ENCODE results near the gene SLC25A20.
"Not testable (repeated sequence)": the region's sequence is repeated elsewhere in the genome, so short reads cannot be mapped to it uniquely, and the experiment has no call there.

The SLC25A20 gene

GRCh38 chr3:48918388-48919214 lies 19.9 kb upstream of the SLC25A20 start, which contains the start of gene ARIH2:
Gene ARIH2, plus strand, starts transcription at chr3:48918842. Its CDS starts 8,717 bp downstream, at chr3:48927559.
- Histone ChIP-seq H3K4me3 (peak within 1 kb of the TSS; percentile 75 to 96 (median 88)), H3K9ac (peak within 1 kb of the TSS; percentile 88 to 99 (median 96)), H3K9me3 (replicated peaks in 1 of 11) (no peaks in the 10 kb centered on the region), H3K4me1 (peaks cover 23 to 38% (median 29%) of the 10 kb centered on the region in 10 experiments), H3K27ac (peak within 1 kb of the TSS; percentile 84 to 98 (median 96)), H4K20me1 (peaks cover 26 to 48% (median 39%) of the 10 kb centered on the region in 11 experiments; a peak in 20 of 22 replicates), H3K4me2 (peak within 1 kb of the TSS; percentile 65 to 94 (median 84)), H3K36me3 (peaks cover 20 to 24% (median 22%) of the 10 kb centered on the region in 11 experiments), H3K27me3 (no peaks in the 10 kb centered on the region)
- TF ChIP-seq Cebpa-rat (IDR thresholded peaks at IDR 0.05), result peak in 4 of 11 experiments; percentile 43 to 72 (median 44); a peak in 3 of 22 replicates

GRCh38 chr3:48915296-48915695 lies 16.6 kb upstream of the SLC25A20 start:
- peaks cover 4 to 15% (median 8%) of the 10 kb centered on the region in 11 experiments; a peak in 19 of 22 replicates for H4K20me1 ChIP-seq
- H3K9me3 ChIP-seq (replicated peaks in 1 of 11), result no peaks in the 10 kb centered on the region
- no peak overlapping the region for H3K4me3 ChIP-seq
- H3K4me2 ChIP-seq, result no peak overlapping the region
- peaks cover 9 to 22% (median 16%) of the 10 kb centered on the region in 10 experiments for H3K4me1 ChIP-seq
- TF ChIP-seq Cebpa-rat (IDR thresholded peaks at IDR 0.05), result no peak
- no peaks in the 10 kb centered on the region for H3K27me3 ChIP-seq
- no peaks in the 10 kb centered on the region for H3K36me3 ChIP-seq
- no peak overlapping the region for H3K27ac ChIP-seq
- no peak overlapping the region for H3K9ac ChIP-seq

GRCh38 chr3:48907026-48907425 lies 8.3 kb upstream of the SLC25A20 start:
- H3K27me3 ChIP-seq; H3K9ac ChIP-seq; H3K9me3 ChIP-seq (replicated peaks in 1 of 11); H3K4me2 ChIP-seq; H3K4me1 ChIP-seq; H3K4me3 ChIP-seq; H3K27ac ChIP-seq; H4K20me1 ChIP-seq; H3K36me3 ChIP-seq: not testable (repeated sequence)

GRCh38 chr3:48899273-48899672 lies 591 bp upstream of the SLC25A20 start:
- no peaks in the 10 kb centered on the region for H3K36me3 ChIP-seq
- H3K27ac ChIP-seq, result peak overlapping the region in 10 of 11 experiments; percentile 62 to 82 (median 78); a peak in 20 of 22 replicates
- no peaks in the 10 kb centered on the region for H3K9me3 ChIP-seq (replicated peaks in 1 of 11)
- peaks cover 26 to 51% (median 39%) of the 10 kb centered on the region in 10 experiments for H3K4me1 ChIP-seq
- H3K4me3 ChIP-seq, result peak overlapping the region in 8 of 10 experiments; percentile 67 to 87 (median 78); a peak in 14 of 20 replicates
- no peaks in the 10 kb centered on the region for H4K20me1 ChIP-seq
- peak overlapping the region; percentile 86 to 99 (median 94) for H3K4me2 ChIP-seq
- H3K9ac ChIP-seq, result peak overlapping the region in 8 of 11 experiments; percentile 0 to 86 (median 82); a peak in 12 of 22 replicates
- TF ChIP-seq Cebpa-rat (IDR thresholded peaks at IDR 0.05), result no peak
- no peaks in the 10 kb centered on the region for H3K27me3 ChIP-seq

GRCh38 chr3:48897460-48898376 lies 964 bp downstream of the SLC25A20 start:
- TF ChIP-seq Cebpa-rat (IDR thresholded peaks at IDR 0.05), result no peak
- H3K9ac ChIP-seq, result peak overlapping the region; percentile 72 to 86 (median 81)
- no peaks in the 10 kb centered on the region for H3K9me3 ChIP-seq (replicated peaks in 1 of 11)
- H3K27ac ChIP-seq, result peak overlapping the region; percentile 36 to 82 (median 77); a peak in 19 of 22 replicates
- H3K27me3 ChIP-seq, result no peaks in the 10 kb centered on the region
- H3K36me3 ChIP-seq, result no peaks in the 10 kb centered on the region
- H3K4me1 ChIP-seq, result peaks cover 26 to 41% (median 36%) of the 10 kb centered on the region in 10 experiments
- no peaks in the 10 kb centered on the region for H4K20me1 ChIP-seq
- H3K4me3 ChIP-seq, result peak overlapping the region; percentile 67 to 87 (median 78)
- peak overlapping the region; percentile 86 to 99 (median 94) for H3K4me2 ChIP-seq

GRCh38 chr3:48896936-48897335 lies 1.7 kb downstream of the SLC25A20 start:
- H3K36me3 ChIP-seq, result peaks cover 0 to 2% (median under 1%) of the 10 kb centered on the region in 11 experiments; a peak in 6 of 22 replicates
- H3K4me3 ChIP-seq, result no peak overlapping the region
- TF ChIP-seq Cebpa-rat (IDR thresholded peaks at IDR 0.05), result no peak
- no peaks in the 10 kb centered on the region for H3K9me3 ChIP-seq (replicated peaks in 1 of 11)
- H4K20me1 ChIP-seq, result no peaks in the 10 kb centered on the region
- H3K27ac ChIP-seq, result no peak overlapping the region
- H3K9ac ChIP-seq, result peak overlapping the region in 2 of 11 experiments; percentile 24 to 78; a peak in 2 of 22 replicates
- H3K4me1 ChIP-seq, result peaks cover 26 to 41% (median 36%) of the 10 kb centered on the region in 10 experiments
- H3K4me2 ChIP-seq, result peak overlapping the region; percentile 13 to 99 (median 92); a peak in 19 of 22 replicates
- H3K27me3 ChIP-seq, result no peaks in the 10 kb centered on the region

GRCh38 chr3:48894516-48894915 lies 4.2 kb downstream of the SLC25A20 start:
- peak overlapping the region in 4 of 11 experiments; percentile 0 to 32 (median 12); a peak in 3 of 22 replicates for H3K4me2 ChIP-seq
- no peak overlapping the region for H3K4me3 ChIP-seq
- H3K9me3 ChIP-seq (replicated peaks in 1 of 11), result no peaks in the 10 kb centered on the region
- H3K9ac ChIP-seq, result no peak overlapping the region
- no peaks in the 10 kb centered on the region for H4K20me1 ChIP-seq
- H3K27me3 ChIP-seq, result no peaks in the 10 kb centered on the region
- peaks cover 6 to 15% (median 13%) of the 10 kb centered on the region in 11 experiments; a peak in 16 of 22 replicates for H3K36me3 ChIP-seq
- no peak overlapping the region for H3K27ac ChIP-seq
- TF ChIP-seq Cebpa-rat (IDR thresholded peaks at IDR 0.05), result no peak
- peaks cover 25 to 39% (median 34%) of the 10 kb centered on the region in 10 experiments for H3K4me1 ChIP-seq

- Histone ChIP-seq H3K4me1 (peaks cover 2 to 12% (median 10%) of the 10 kb centered on the region in 10 experiments; a peak in 19 of 20 replicates), H3K4me3 (no peak overlapping the region), H3K4me2 (no peak overlapping the region), H3K27ac (no peak overlapping the region), H3K36me3 (peaks cover 7 to 27% (median 16%) of the 10 kb centered on the region in 11 experiments; a peak in 17 of 22 replicates), H3K9ac (no peak overlapping the region), H4K20me1 (no peaks in the 10 kb centered on the region), H3K27me3 (no peaks in the 10 kb centered on the region), H3K9me3 (replicated peaks in 1 of 11) (no peaks in the 10 kb centered on the region)
- no peak for TF ChIP-seq Cebpa-rat (IDR thresholded peaks at IDR 0.05)
Observed at GRCh38 chr3:48891606-48892005, 7.1 kb downstream of the SLC25A20 start.

Measured in BLaER1 treated with 17β-estradiol and CSF1 and Interleukin-3, amounts not matched to agents 10 nM and 100 nM (cell line).